Left ventricle myocardium superior (tissue), 1 donor: Measurements from ENCODE around the gene CYB5RL. TPM values are rescaled to one million over a fixed set of nuclear protein-coding genes. Genes with fewer than 3 reads are reported as not detected.

Source experiments
- ATAC-seq: fragments of 200-7000 bp; cut with Tn5 transposase; one replicate; pipeline ENCODE4 v1.9.1; 2020; ENCODE audit warnings: mild to moderate bottlenecking, moderate library complexity
- DNase-seq: peaks from one replicate; pipeline ENCODE4 v3.0.0-alpha.2; 2020
- intact Hi-C: fragments of 100-400 bp; cut with micrococcal nuclease; formaldehyde crosslinking; loops from one replicate; pipeline ENCODE4 v1.11.0; 2022
- total RNA-seq: library from RNA; stranded (reverse); fragmentation: NEBNext Ultra II Directional; extraction: Animal tissue kit (Norgen Biotek cat#: 25700); gene quantifications from one replicate; pipeline ENCODE4 v1.2.1, GENCODE V29; 2021
- donor health status: DM: no; HTN: yes; CAD: no; lungs with severe emphysema.

CYB5RL gene
- total RNA-seq, 1 donor from 2014 or later, result 5.9 TPM

DNA sequence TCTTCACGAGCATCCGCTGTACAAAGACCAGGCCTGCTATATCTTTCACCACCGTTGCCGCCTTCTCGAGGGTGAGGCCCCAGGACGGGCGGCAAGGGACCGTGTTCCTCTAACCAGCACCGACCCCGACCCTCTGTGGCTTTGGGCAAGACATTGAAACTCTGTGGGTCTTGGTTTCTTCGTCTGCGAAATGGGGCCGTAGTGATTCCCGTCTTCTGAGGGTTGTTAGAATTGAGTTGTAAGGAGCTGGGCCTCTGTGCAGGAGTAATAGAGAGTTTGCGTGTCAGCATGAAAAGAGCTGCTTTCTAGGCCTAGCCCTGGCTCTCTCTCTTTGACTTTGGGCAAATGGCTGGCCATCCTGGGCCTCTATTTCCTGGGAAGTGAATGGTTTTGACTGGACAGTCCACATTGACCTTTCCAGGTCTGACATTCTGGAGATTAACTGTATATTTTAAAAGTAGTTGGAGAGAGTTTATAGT is 728 bp upstream of the CYB5RL start:
- intact Hi-C loops, result no loop called here
- no peak for ATAC-seq
- DNase-seq, result no peak

DNA sequence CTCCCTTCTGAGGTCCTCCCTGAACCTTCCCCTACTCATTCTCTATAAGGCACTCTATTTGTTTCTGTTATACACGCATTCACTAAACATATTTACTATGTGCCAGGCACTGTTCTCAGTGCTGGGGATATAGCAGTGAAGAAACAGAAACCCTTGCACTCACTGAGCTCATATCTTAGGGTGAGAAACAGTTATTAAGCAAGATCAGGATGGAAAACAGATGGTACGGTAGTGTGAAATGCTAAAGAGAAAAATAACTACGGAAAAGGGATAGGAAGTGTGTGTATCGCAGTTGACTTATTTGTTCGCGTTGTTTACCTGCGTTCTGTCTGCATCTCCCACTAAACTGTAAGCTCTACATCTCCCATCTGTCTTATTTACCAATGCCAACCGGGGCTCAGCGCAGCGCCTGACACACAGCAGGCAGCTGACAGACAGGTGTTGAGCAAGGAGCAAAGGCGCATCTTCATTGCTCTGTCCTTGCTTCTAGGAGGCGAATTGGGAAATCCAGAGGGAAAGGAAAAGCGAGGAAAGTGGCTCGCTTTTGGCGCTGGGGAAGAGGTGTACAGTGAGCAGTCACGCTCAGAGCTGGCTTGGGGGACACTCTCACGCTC is 572 bp downstream of the CYB5RL start:
- intact Hi-C loops, result no loop called here
- ATAC-seq, result no peak
- no peak for DNase-seq

DNA sequence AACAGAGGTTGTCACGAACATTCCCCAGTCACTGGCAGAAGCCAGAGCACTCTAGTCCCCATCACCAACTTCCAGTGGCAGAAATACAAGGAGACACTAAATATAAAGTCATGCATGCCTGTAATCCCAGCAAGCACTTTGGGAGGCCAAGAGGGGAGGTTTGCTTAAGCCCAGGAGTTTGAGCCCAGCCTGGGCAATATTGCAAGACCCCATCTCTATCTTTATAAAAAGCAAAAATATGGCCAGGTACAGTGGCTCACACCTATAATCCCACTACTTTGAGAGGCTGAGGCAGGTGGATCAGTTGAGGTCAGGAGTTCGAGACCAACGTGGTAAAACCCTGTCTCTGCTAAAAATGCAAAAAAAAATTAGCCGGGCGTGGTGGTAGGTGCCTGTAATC is 6.4 kb downstream of the CYB5RL start:
- intact Hi-C loops, result no loop called here
- DNase-seq (no peak), ATAC-seq (no peak)

GRCh38 chr1:54191525-54191924 is 8.3 kb downstream of the CYB5RL start:
- intact Hi-C loops, result no loop called here
- ATAC-seq, result no peak
- no peak for DNase-seq

DNA sequence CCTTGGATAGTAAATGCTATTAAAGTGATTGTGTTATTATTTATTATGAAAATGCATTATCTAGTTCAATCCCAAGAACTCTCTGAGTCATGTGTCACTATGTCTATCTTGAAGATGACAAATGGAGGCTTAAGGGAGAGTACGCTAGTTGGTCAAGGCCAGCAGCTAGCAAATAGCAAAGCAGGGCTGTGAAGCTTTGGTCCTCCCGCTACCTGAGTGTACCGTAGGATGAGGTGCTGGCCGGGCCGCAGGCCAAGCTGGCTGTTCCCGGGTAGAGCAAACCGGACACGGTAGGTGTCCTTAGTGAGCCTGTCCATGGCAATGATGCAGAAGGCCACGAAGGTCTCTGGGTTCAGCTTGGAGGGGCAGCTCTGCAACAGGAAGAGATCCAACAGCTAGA is 9.3 kb downstream of the CYB5RL start:
- ATAC-seq, result no peak
- intact Hi-C loops, result no loop called here
- no peak for DNase-seq

- no peak for DNase-seq
- ATAC-seq, result no peak
- intact Hi-C loops, result no loop called here
Measured at GRCh38 chr1:54188291-54188690, 11.5 kb downstream of the CYB5RL start.

- intact Hi-C loops, result no loop called here
- ATAC-seq (no peak), DNase-seq (no peak)
Measured at GRCh38 chr1:54186056-54186455, 13.8 kb downstream of the CYB5RL start.

DNA sequence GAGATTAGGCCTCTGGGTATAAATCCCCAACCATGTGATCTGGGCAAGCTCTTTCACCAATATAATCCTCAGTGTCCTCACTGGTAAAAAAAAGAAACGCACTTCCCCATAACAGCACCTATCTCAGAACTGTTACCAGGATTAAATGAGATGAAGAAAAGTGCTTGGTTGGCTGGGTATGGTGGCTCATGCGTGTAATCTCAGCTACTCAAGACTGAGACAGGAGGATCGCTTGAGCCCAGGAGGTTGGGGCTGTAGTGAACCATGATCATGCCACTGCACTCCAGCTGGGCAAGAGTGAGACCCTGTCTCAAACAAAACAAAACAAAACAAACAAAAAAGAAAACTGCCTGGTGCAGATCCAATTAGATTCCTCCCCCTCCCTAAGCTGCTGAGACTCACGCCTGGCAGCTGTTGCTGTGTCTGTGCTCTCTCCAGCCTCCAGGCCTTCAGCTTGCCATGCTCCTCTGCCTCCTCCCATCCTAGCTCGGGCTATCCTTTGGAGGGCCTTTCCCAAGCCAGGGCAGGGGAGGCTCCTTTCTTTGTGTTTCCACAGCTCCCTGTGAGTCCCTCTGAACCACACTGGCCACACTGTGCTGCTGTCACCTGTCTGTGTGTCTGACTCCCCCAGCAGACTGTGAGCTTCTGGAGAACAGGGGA is 19.0 kb downstream of the CYB5RL start:
- intact Hi-C loops, result no loop called here
- DNase-seq, result no peak

DNA sequence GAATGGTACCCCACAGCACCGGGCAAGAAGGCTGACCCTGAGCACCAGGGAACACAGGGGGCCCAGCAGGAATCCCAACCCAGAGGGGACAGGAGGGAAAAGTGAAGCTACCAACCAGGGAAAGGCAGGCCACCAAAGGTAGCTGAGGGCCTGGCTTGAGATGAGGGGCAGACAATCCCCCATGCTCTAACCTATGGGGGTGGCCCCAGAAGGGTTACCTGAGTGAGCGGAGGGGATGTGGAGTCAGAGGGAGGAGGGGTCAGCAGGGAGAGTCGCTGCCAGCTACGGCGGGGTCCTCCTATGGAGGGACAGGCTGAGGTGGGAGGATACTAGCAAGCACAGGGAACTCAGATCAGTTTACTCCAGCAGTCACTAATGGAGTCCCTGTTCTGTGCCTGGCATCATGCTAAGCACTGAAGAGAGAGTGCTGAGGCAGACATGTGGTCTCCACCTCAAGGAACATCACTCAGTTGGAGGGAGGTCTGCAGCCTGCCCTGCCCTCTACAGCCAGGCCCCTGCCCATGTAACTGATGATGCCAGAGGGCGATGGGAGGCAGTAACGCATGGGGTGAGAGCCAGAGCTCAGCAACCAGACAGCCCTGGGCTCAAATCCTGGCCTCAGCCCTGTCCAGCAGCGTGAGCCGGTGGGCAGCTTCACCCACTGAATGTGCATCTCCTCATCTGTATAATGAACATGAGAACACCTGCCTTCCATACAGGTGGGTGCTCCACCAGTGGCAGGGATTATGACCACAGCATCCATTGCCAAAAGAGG is 21.3 kb downstream of the CYB5RL start:
- DNase-seq (no peak), ATAC-seq (no peak)
- intact Hi-C loops, result no loop called here

More for the DNA sequence above, 19.0 kb downstream of the CYB5RL start:
- ATAC-seq, result no peak

DNA sequence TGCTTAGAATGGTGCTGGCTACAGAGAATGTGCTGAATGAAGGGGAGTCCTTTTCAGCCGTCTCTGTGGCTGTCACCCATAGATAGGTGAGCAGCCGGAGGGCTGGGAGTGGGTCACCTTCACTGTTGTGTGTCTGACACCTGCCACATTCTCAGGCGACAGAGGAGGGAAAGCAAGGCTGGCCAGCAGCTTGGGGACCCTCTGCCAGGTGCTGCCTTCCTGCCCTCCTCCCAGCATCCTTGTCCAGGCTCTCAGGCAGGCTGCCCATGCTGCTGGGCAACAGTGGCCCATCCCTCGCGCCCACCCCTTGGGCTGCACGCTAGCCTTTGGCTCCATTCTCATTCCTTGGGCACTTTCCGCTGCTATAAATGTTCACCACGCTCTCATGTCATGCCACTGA is 22.1 kb downstream of the CYB5RL start:
- DNase-seq (no peak), ATAC-seq (no peak)
- intact Hi-C loops, result no loop called here

GRCh38 chr1:54176621-54177327 is 23.1 kb downstream of the CYB5RL start:
- no peak for ATAC-seq
- DNase-seq, result no peak
- intact Hi-C loops, result no loop called here

- DNase-seq (no peak), ATAC-seq (no peak)
- intact Hi-C loops, result no loop called here
Measured at GRCh38 chr1:54174106-54174505, 25.7 kb downstream of the CYB5RL start.

DNA sequence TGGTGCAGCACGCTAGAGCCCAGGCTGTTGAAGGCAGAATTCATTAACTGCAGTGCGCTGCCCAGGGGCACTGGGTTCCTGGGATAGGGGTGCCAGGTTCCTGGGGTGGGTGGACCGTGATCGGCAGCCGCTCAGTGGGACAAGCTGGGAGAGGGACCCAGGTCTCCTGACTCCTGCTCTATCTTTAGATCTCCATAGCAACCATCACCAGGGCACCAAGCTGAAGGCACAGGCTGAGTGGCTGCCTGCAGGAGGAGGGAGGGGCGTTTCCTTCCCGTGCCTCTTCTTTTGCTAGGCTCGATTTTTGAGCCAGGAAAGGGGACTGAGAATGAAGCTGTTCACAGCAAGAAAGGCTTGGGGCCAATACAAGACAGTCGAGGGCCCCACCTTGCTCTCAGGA is 26.1 kb downstream of the CYB5RL start:
- intact Hi-C loops, result no loop called here
- DNase-seq (no peak), ATAC-seq (no peak)

DNA sequence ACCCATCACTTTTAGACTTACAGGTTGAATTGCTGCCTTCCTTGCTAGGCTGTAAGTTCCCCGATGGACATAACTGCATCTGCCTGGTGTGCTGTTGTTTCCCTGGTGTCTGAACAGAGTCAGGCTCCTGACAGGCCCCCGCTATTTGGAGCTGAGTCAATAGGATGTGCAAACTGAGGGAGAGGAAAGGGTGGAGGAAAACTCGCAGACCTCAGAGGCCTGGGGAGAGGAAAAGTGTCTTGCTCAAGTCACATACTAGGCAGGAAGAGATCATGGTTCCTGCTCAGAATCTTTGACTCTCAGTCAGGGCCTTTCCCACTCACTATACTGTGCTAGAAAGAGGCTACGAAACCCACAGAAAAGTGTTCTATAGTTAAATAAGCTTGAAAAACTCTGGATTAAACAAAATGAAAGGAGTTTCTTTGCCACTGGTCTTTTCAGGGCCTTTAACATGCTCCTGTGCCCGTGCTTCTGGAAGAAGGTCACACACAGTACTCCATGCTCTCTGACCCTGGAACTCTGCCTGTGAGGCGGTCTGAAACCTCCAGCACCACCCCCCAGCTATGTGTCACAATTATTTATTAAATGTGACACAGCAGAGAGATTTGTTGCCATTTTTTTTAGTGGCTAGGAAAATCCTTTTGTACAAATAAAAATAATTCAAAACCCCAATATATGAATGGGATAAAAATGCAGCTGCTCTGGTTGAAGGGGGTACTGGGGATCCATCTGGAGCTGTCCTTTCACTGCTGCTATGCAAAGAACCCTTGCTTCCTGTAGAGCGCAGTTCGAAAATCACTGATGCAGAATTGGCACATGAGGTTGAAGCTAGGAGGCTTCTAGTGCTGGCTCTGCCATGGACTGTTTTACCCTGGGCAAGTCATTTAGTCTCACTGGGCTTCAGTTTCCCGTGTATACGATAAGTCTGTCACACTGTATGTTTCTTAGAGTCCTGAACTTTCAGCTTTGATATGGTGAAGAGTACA is 26.9 kb downstream of the CYB5RL start:
- ATAC-seq, result no peak
- intact Hi-C loops, result no loop called here
- no peak for DNase-seq

- DNase-seq (no peak), ATAC-seq (no peak)
- intact Hi-C loops, result no loop called here
Measured at GRCh38 chr1:54171606-54172005, 28.2 kb downstream of the CYB5RL start.

GRCh38 chr1:54171016-54171415 is 28.8 kb downstream of the CYB5RL start:
- DNase-seq, result no peak
- intact Hi-C loops, result no loop called here
- ATAC-seq, result no peak

DNA sequence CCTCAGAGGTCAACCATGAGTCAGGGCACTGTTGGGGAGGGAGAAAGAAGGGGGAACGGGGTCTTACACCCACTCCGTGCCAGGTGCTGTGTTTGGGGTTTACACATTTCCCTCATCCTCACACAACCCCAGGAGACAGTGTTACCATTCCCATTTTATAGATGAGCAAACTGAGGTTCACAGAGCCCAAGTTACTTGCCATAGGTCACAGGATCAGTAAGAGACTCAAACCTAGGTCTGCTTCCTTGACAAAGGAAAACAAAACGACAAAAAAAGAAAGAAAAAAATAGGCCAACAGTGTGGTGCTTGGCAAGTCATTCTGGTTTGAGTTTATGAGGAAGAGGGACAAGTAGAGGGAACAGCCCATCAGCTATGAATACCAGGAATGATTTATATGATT is 30.8 kb downstream of the CYB5RL start:
- DNase-seq (no peak), ATAC-seq (no peak)
- intact Hi-C loops, result no loop called here

DNA sequence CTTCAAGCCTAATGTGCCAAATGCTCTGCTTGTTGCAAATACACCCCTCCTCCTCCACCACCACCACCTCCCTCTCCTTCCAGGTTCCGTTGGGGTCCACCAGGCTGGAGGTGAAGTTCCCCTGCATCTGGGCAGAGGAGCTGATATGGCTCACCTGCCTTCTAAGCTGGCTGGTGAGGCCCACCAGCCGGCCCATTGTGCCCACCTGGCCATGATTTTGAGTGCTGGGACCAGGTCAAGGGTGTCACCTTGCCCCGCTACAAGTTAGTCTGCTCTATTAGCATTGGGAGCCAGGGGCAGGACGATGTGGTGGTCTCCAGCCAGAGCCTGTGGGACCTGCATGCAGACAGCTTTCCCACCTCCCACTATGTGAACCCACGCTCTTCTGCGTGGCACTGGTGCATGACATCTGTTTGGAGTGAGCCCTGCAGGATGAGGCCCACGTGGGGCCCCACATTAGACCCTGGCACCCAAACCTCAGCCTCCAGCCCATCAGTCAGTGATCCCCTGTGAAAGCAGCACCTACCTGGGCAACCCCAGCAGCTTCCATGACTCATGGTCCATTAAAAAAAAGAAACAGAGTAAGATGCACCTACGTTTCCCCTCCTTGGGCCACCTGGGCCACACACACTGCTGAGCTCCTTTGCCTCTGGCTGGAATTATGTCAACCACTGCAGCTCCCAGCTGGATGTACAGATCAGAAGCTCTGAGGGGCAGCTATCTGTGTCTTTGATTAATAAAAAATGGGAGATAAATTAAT is 31.4 kb downstream of the CYB5RL start:
- DNase-seq (no peak), ATAC-seq (no peak)
- intact Hi-C loops, result no loop called here
